K562 (cell line): Measurements from ENCODE around the gene TOX3. TPM values are rescaled to one million over a fixed set of nuclear protein-coding genes. Genes with fewer than 3 reads are reported as not detected.

Experiments
- ATAC-seq: fragments of 200-7000 bp; cut with Tn5 transposase; 3 replicates; pipeline ENCODE4 v1.9.1; 2020; ENCODE audit warnings: moderate library complexity
- BruUV-seq: library from RNA; stranded (reverse); fragments of 400-500 nt; replicated peaks from 2 replicates; lab custom pipeline; 2021; lab: Mats Ljungman, UMichigan
- CTCF ChIA-PET: fragments of 300-600 bp; formaldehyde crosslinking; extraction: SDS; loops from one replicate; lab custom pipeline; 2021; ENCODE audit warnings: low intra/inter-chr PET ratio; lab: Yijun Ruan, JAX
- POLR2A ChIA-PET: fragments of 300-600, 350-650 bp; sonication (Branson Sonifier 250); formaldehyde crosslinking; extraction: SDS; loops from one replicate; lab custom pipeline; 2021; ENCODE audit warnings: antibody characterized with exemption, inconsistent platforms; lab: Yijun Ruan, JAX
- DNase-seq, 4 experiments: peaks; one replicate each; pipeline versions ENCODE4 v3.0.0 to v3.0.0-alpha.2; 2011 to 2018; ENCODE audit warnings: low spot score in 3 of 4, mixed read lengths in 3 of 4; ENCODE audit errors: extremely low read depth in 1 of 4
- FAIRE-seq: peaks from 2 replicates; lab custom pipeline; 2011; peaks lifted over from hg19 to GRCh38; lab: Jason Lieb, UNC
- H2AFZ ChIP-seq: 2 replicates; pipeline ENCODE4 v1.6.0; 2011; ENCODE audit warnings: low read depth, low read length, control low read depth, inconsistent platforms
- H3K27ac ChIP-seq: fragments of 200-600 bp; 3 replicates; pipeline ENCODE4 v1.8.0; 2011; ENCODE audit warnings: low read depth, mild to moderate bottlenecking, control low read depth, inconsistent platforms, low read length, moderate library complexity, mixed read lengths; ENCODE audit errors: extremely low read depth
- H3K27me3 ChIP-seq, 2 experiments: fragments of 300-600 bp in 1 of 2; 2 replicates in 1 of 2; 3 replicates in 1 of 2; pipeline versions ENCODE4 v1.6.0 to v1.8.0; 2011; ENCODE audit warnings: inconsistent platforms in 2 of 2, low read length in 2 of 2, mild to moderate bottlenecking in 1 of 2, mixed read lengths in 1 of 2, moderate library complexity in 1 of 2; ENCODE audit not compliant: control insufficient read depth in 2 of 2, insufficient read depth in 2 of 2
- H3K36me3 ChIP-seq: fragments of 300-600 bp; 3 replicates; pipeline ENCODE4 v1.8.0; 2011; ENCODE audit warnings: mild to moderate bottlenecking, low read length, inconsistent platforms; ENCODE audit not compliant: control insufficient read depth, insufficient read depth
- H3K4me1 ChIP-seq, 2 experiments: fragments of 200-600 bp in 1 of 2; replicated peaks in 1 of 2; 2 replicates in 1 of 2; 3 replicates in 1 of 2; pipeline versions ENCODE4 v1.5.1 to v1.8.0; 2011; ENCODE audit warnings: inconsistent platforms in 2 of 2, low read length in 2 of 2, mild to moderate bottlenecking in 1 of 2, mixed read lengths in 1 of 2, moderate library complexity in 1 of 2; ENCODE audit not compliant: control insufficient read depth in 2 of 2, insufficient read depth in 2 of 2
- H3K4me2 ChIP-seq: 2 replicates; pipeline ENCODE4 v1.6.1; 2011; ENCODE audit warnings: low read length, control low read depth, inconsistent platforms, mixed read lengths; ENCODE audit not compliant: insufficient read depth
- H3K4me3 ChIP-seq: fragments of 200-600 bp; sonication (generic), shearing (Covaris generic); 2 replicates; pipeline ENCODE4 v1.5.1; 2016; ENCODE audit warnings: control low read depth, inconsistent platforms
- H3K79me2 ChIP-seq: fragments of 200-600 bp; 3 replicates; pipeline ENCODE4 v1.8.0; 2011; ENCODE audit warnings: low read length, inconsistent platforms; ENCODE audit not compliant: control insufficient read depth, insufficient read depth
- H3K9ac ChIP-seq, 2 experiments: 2 replicates each; pipeline versions ENCODE4 v1.6.0 to v1.6.1; 2011; ENCODE audit warnings: low read depth in 2 of 2, low read length in 2 of 2, control low read depth in 1 of 2, inconsistent platforms in 1 of 2, mild to moderate bottlenecking in 1 of 2, mixed read lengths in 1 of 2; ENCODE audit not compliant: insufficient read depth in 1 of 2
- H3K9me1 ChIP-seq: one replicate; pipeline ENCODE4 v1.6.0; 2011; ENCODE audit warnings: inconsistent platforms, mild to moderate bottlenecking, low read length, moderate library complexity; ENCODE audit not compliant: control insufficient read depth, insufficient read depth
- H3K9me3 ChIP-seq: replicated peaks from 2 replicates; pipeline ENCODE4 v1.5.1; 2011; ENCODE audit warnings: low read depth, low read length, inconsistent platforms; ENCODE audit not compliant: control insufficient read depth, insufficient read depth
- H4K20me1 ChIP-seq: replicated peaks from 2 replicates; pipeline ENCODE4 v1.6.1; 2011; ENCODE audit warnings: low read length, inconsistent platforms, mixed read lengths; ENCODE audit not compliant: control insufficient read depth, insufficient read depth
- MITF ChIP-seq: IDR thresholded peaks from 2 replicates; pipeline ENCODE4 v1.6.1; 2014; ENCODE audit warnings: antibody characterized with exemption
- RREB1 ChIP-seq: fragments of 250-450 bp; sonication (Bioruptor Pico); IDR thresholded peaks from 2 replicates; pipeline ENCODE4 v1.4.0; 2020
- YBX1 ChIP-seq: fragments of 450-650 bp; IDR thresholded peaks from 2 replicates; pipeline ENCODE4 v1.7.1; 2016; ENCODE audit warnings: mild to moderate bottlenecking
- in situ Hi-C: fragments of 300-500 bp; cut with MboI; formaldehyde crosslinking; loops from 4 replicates; pipeline ENCODE4 v1.15.0; 2018; ENCODE audit warnings: inconsistent platforms, mixed read lengths
- intact Hi-C: fragments of 100-400 bp; cut with micrococcal nuclease; formaldehyde crosslinking; loops from 2 replicates; pipeline ENCODE4 v1.14.2; 2022
- polyA plus RNA-seq, 8 experiments: library from polyadenylated mRNA; depleted of rRNA in 4 of 8; stranded (reverse) in 5 of 8; unstranded in 3 of 8; fragments of >200 nt; fragmentation: Nextera tagmentation in 2 of 8; fragmentation: Illumina TruSeq in 1 of 8; extraction: Ambion mirVana in 2 of 8; extraction: Trizol in 1 of 8; gene quantifications; 2 replicates each; pipeline versions ENCODE4 v1.2.1 to v1.2.3, GENCODE V29; 2011 to 2014; ENCODE audit warnings: inconsistent platforms in 1 of 8, missing spikeins in 1 of 8
- total RNA-seq, 7 experiments: library from RNA; depleted of rRNA in 6 of 7; stranded (reverse); fragments of >200 nt in 6 of 7; fragmentation: Illumina TruSeq in 2 of 7; extraction: Trizol in 2 of 7; gene quantifications; 2 replicates each; pipeline versions ENCODE4 v1.2.1 to v1.2.3, GENCODE V29; 2011 to 2021; ENCODE audit warnings: low replicate concordance in 1 of 7
- TF ChIP-seq, protein P1 (sequence below): fragments of 250-450 bp; sonication (Bioruptor Pico); IDR thresholded peaks from 2 replicates; pipeline ENCODE4 v1.4.0; 2020; ENCODE audit warnings: borderline replicate concordance

Gene TOX3
- total and polyA plus RNA-seq, 9 of the 15 experiments (the other 6 are each of a cell fraction or from before 2014, with no cell fraction given), result not detected

- no peak for TF ChIP-seq RREB1
These were observed 57.0 kb downstream of the TOX3 start (continued) for GRCh38 chr16:52489894-52490293.

DNA sequence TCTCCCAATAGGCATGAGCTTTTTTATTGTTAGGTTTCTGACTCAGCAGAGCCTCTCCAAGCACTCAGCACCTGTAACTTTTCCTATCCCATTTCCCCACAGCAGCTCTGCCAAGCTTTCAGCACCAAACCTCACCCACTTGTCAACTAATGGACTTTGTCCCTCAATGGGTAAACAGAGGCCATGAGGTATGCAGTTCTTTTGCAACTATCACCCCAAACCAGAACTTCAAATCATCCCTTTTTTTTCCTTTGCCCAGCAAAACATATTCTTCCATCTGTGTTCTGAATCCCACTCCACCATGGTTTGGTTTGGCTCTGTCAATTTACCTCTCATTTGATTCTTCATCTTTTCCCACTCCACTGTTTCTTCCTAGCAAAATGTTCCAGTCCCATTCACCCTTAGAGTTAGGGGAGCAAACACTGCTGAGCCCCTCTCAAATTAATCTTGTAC, 58.1 kb downstream of the TOX3 start:
- intact Hi-C loops, result no loop called here
- BruUV-seq, result no TSS peak
- H3K9ac ChIP-seq, result no peak overlapping the region
- ChIA-PET CTCF (no interaction called here), POLR2A (no interaction called here)
- H3K9me3 ChIP-seq, result no peaks in the 10 kb centered on the region
- no peaks in the 10 kb centered on the region for H4K20me1 ChIP-seq
- no peak for ATAC-seq
- H3K27me3 ChIP-seq, result no peaks in the 10 kb centered on the region
- TF ChIP-seq YBX1 (no peak), MITF (no peak)
- TF ChIP-seq, protein P1, sequence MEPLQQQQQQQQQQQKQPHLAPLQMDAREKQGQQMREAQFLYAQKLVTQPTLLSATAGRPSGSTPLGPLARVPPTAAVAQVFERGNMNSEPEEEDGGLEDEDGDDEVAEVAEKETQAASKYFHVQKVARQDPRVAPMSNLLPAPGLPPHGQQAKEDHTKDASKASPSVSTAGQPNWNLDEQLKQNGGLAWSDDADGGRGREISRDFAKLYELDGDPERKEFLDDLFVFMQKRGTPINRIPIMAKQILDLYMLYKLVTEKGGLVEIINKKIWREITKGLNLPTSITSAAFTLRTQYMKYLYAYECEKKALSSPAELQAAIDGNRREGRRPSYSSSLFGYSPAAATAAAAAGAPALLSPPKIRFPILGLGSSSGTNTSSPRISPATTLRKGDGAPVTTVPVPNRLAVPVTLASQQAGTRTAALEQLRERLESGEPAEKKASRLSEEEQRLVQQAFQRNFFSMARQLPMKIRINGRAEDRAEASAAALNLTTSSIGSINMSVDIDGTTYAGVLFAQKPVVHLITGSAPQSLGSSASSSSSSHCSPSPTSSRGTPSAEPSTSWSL, result no peak
- no peaks in the 10 kb centered on the region for H3K4me1 ChIP-seq
- H3K79me2 ChIP-seq, result no peaks in the 10 kb centered on the region
- H2AFZ ChIP-seq, result no peak overlapping the region
- H3K4me2 ChIP-seq, result no peak overlapping the region
- no peaks in the 10 kb centered on the region for H3K36me3 ChIP-seq
- no peak overlapping the region for H3K4me3 ChIP-seq
- no peaks in the 10 kb centered on the region for H3K9me1 ChIP-seq
- H3K27ac ChIP-seq, result no peak overlapping the region
- no peak for DNase-seq
- in situ Hi-C loops, result no loop called here
- no peak for FAIRE-seq
